IMR-90 (cell line): ENCODE results near the gene ZMYM2. TPM values are rescaled to one million over a fixed set of nuclear protein-coding genes. Genes with fewer than 3 reads are reported as not detected.

ENCODE experiments used
- ATAC-seq: fragments of 200-7000 bp; cut with Tn5 transposase; 2 replicates; pipeline ENCODE4 v1.9.1; 2020; ENCODE audit warnings: low read depth, mild to moderate bottlenecking, moderate library complexity
- BruUV-seq: library from RNA; stranded (reverse); fragments of 400-500 nt; replicated peaks from 2 replicates; lab custom pipeline; 2021; lab: Mats Ljungman, UMichigan
- CTCF ChIA-PET: fragments of 300-600 bp; formaldehyde crosslinking; extraction: SDS; loops from one replicate; lab custom pipeline; 2021; ENCODE audit warnings: antibody characterized with exemption; lab: Yijun Ruan, JAX
- POLR2A ChIA-PET: fragments of 300-600 bp; sonication (Branson Sonifier 250); formaldehyde crosslinking; loops from one replicate; lab custom pipeline; 2022; ENCODE audit warnings: antibody characterized with exemption; ENCODE audit not compliant: unreplicated experiment; lab: Charles Lee
- DNase-seq: peaks from one replicate; pipeline ENCODE4 v3.0.0; 2013
- H2AFZ ChIP-seq: replicated peaks from 2 replicates; pipeline ENCODE3; 2013; ENCODE audit warnings: low read length, mild to moderate bottlenecking; ENCODE audit not compliant: poor library complexity
- H2AK5ac ChIP-seq: 2 replicates; pipeline ENCODE4 v1.6.1; 2013; ENCODE audit warnings: low read depth, low read length, inconsistent platforms
- H2AK9ac ChIP-seq: replicated peaks from 2 replicates; pipeline ENCODE3; 2013; ENCODE audit warnings: mild to moderate bottlenecking, low read depth, low read length, moderate library complexity; ENCODE audit not compliant: poor library complexity
- H2BK120ac ChIP-seq: 2 replicates; pipeline ENCODE4 v1.6.1; 2013; ENCODE audit warnings: low read depth, low read length, inconsistent platforms
- H2BK15ac ChIP-seq: 3 replicates; pipeline ENCODE4 v1.6.1; 2013; ENCODE audit warnings: low read depth, low read length, inconsistent platforms
- H2BK20ac ChIP-seq: 2 replicates; pipeline ENCODE4 v1.6.1; 2013; ENCODE audit warnings: low read depth, mild to moderate bottlenecking, inconsistent platforms, low read length, moderate library complexity
- H2BK5ac ChIP-seq: 2 replicates; pipeline ENCODE4 v1.6.1; 2013; ENCODE audit warnings: mild to moderate bottlenecking, low read depth, low read length, inconsistent platforms; ENCODE audit not compliant: poor library complexity, severe bottlenecking
- H3K14ac ChIP-seq: replicated peaks from 2 replicates; pipeline ENCODE4 v1.6.1; 2013; ENCODE audit warnings: low read depth, low read length, inconsistent platforms
- H3K18ac ChIP-seq: 2 replicates; pipeline ENCODE4 v1.6.1; 2013; ENCODE audit warnings: low read depth, low read length, control low read depth
- H3K23ac ChIP-seq: 2 replicates; pipeline ENCODE4 v1.6.1; 2013; ENCODE audit warnings: low read depth, low read length, inconsistent platforms
- H3K27ac ChIP-seq: 2 replicates; pipeline ENCODE4 v1.5.1; 2013; ENCODE audit warnings: mild to moderate bottlenecking, control low read depth, low read length; ENCODE audit not compliant: insufficient read depth
- H3K27me3 ChIP-seq: 2 replicates; pipeline ENCODE4 v1.6.1; 2013; ENCODE audit warnings: low read length; ENCODE audit not compliant: control insufficient read depth, insufficient read depth
- H3K36me3 ChIP-seq: 2 replicates; pipeline ENCODE4 v1.6.1; 2013; ENCODE audit warnings: low read length, mixed read lengths; ENCODE audit not compliant: control insufficient read depth, insufficient read depth
- H3K4ac ChIP-seq: 2 replicates; pipeline ENCODE4 v1.6.1; 2013; ENCODE audit warnings: low read depth, low read length, inconsistent platforms
- H3K4me1 ChIP-seq: 2 replicates; pipeline ENCODE4 v1.6.1; 2013; ENCODE audit warnings: low read length, mixed read lengths; ENCODE audit not compliant: control insufficient read depth, insufficient read depth
- H3K4me2 ChIP-seq: 2 replicates; pipeline ENCODE4 v1.6.1; 2013; ENCODE audit warnings: low read depth, mild to moderate bottlenecking, control low read depth, low read length, moderate library complexity
- H3K4me3 ChIP-seq: 2 replicates; pipeline ENCODE4 v1.5.1; 2013; ENCODE audit warnings: low read depth, mild to moderate bottlenecking, control low read depth, low read length, moderate library complexity; ENCODE audit not compliant: insufficient read depth
- H3K56ac ChIP-seq: 2 replicates; pipeline ENCODE4 v1.6.1; 2013; ENCODE audit warnings: low read length, inconsistent platforms; ENCODE audit not compliant: insufficient read depth; ENCODE audit errors: extremely low read depth
- H3K79me1 ChIP-seq, 2 experiments: 2 replicates each; pipeline ENCODE4 v1.6.1; 2013; ENCODE audit warnings: low read length in 2 of 2, inconsistent platforms in 1 of 2, low read depth in 1 of 2
- H3K9ac ChIP-seq: 2 replicates; pipeline ENCODE4 v1.6.1; 2013; ENCODE audit warnings: low read depth, low read length, control low read depth
- H3K9me1 ChIP-seq: 2 replicates; pipeline ENCODE4 v1.6.1; 2013; ENCODE audit warnings: low read length, inconsistent platforms; ENCODE audit not compliant: insufficient read depth
- H3K9me3 ChIP-seq: 2 replicates; pipeline ENCODE4 v1.6.1; 2013; ENCODE audit warnings: low read length; ENCODE audit not compliant: control insufficient read depth, insufficient read depth
- H4K20me1 ChIP-seq: 2 replicates; pipeline ENCODE4 v1.6.1; 2013; ENCODE audit warnings: low read length, inconsistent platforms; ENCODE audit not compliant: insufficient read depth
- H4K5ac ChIP-seq: 2 replicates; pipeline ENCODE4 v1.6.1; 2013; ENCODE audit warnings: mild to moderate bottlenecking, low read depth, low read length, control low read depth
- H4K8ac ChIP-seq, 2 experiments: 2 replicates each; pipeline ENCODE4 v1.6.1; 2013; ENCODE audit warnings: low read depth in 2 of 2, low read length in 2 of 2, control low read depth in 1 of 2, inconsistent platforms in 1 of 2
- H4K91ac ChIP-seq: 2 replicates; pipeline ENCODE4 v1.6.1; 2013; ENCODE audit warnings: low read depth, low read length, inconsistent platforms; ENCODE audit not compliant: insufficient read depth
- BHLHE40 ChIP-seq: fragments of 150-350 bp; IDR thresholded peaks from 2 replicates; pipeline ENCODE4 v1.6.1; 2016; ENCODE audit warnings: mild to moderate bottlenecking, low read depth, low read length
- CEBPB ChIP-seq: IDR thresholded peaks from 2 replicates; pipeline ENCODE4 v1.6.1; 2012; ENCODE audit warnings: low read depth, low read length, improper control_type of control experiment
- CHD1 ChIP-seq: IDR thresholded peaks from 2 replicates; pipeline ENCODE4 v1.6.1; 2012; ENCODE audit warnings: low read depth, low read length, improper control_type of control experiment
- FOS ChIP-seq: fragments of 150-350 bp; IDR thresholded peaks from 2 replicates; pipeline ENCODE4 v1.6.1; 2016; ENCODE audit warnings: low read depth, low read length
- MAFK ChIP-seq: IDR thresholded peaks from 2 replicates; pipeline ENCODE4 v1.6.1; 2012; ENCODE audit warnings: low read depth, low read length, improper control_type of control experiment
- MXI1 ChIP-seq: IDR thresholded peaks from 2 replicates; pipeline ENCODE4 v1.6.1; 2012; ENCODE audit warnings: low read depth, mild to moderate bottlenecking, low read length, moderate library complexity, borderline replicate concordance
- NFE2L2 ChIP-seq: fragments of 150-350 bp; IDR thresholded peaks from 2 replicates; pipeline ENCODE4 v1.6.1; 2016; ENCODE audit warnings: low read depth, mild to moderate bottlenecking, low read length
- POLR2A ChIP-seq: IDR thresholded peaks from 2 replicates; pipeline ENCODE4 v1.6.1; 2012; ENCODE audit warnings: mild to moderate bottlenecking, low read depth, low read length
- RCOR1 ChIP-seq: IDR thresholded peaks from 2 replicates; pipeline ENCODE4 v1.6.1; 2012; ENCODE audit warnings: mild to moderate bottlenecking, low read length, improper control_type of control experiment; ENCODE audit not compliant: insufficient replicate concordance
- RFX5 ChIP-seq: IDR thresholded peaks from 2 replicates; pipeline ENCODE4 v1.8.0; 2012; ENCODE audit warnings: low read depth, mild to moderate bottlenecking, low read length, moderate library complexity
- WGBS, 2 experiments: methylation state at CpG; one replicate each; pipeline versions ENCODE4 v1.1.5 to v1.1.7; 2013; ENCODE audit warnings: missing lambda C conversion rate in 2 of 2; ENCODE audit not compliant: insufficient read length in 1 of 2; ENCODE audit errors: extremely low coverage in 2 of 2; 5-methylcytosine and 5-hydroxymethylcytosine counted together
- dilution Hi-C: fragments of 300-500 bp; cut with HindIII; formaldehyde crosslinking; loops from one replicate; pipeline ENCODE4 v1.14.3; 2018; ENCODE audit warnings: low sequenced_read_pairs; ENCODE audit not compliant: unreplicated experiment
- in situ Hi-C: fragments of 300-500 bp; cut with MboI; formaldehyde crosslinking; loops from 3 replicates; pipeline ENCODE4 v1.14.3; 2019; ENCODE audit warnings: low sequenced_read_pairs, inconsistent platforms, mixed read lengths
- intact Hi-C: fragments of 100-400 bp; cut with micrococcal nuclease; formaldehyde crosslinking; loops from 2 replicates; pipeline ENCODE4 v1.10.0; 2022
- polyA plus RNA-seq, 3 experiments: library from polyadenylated mRNA; depleted of rRNA; stranded (reverse); fragments of >200 nt; gene quantifications; 2 replicates each; pipeline ENCODE4 v1.2.3, GENCODE V29; 2012; ENCODE audit warnings: low replicate concordance in 1 of 3
- total RNA-seq: library from RNA; depleted of rRNA; stranded (reverse); fragments of >200 nt; gene quantifications from 2 replicates; pipeline ENCODE4 v1.2.3, GENCODE V29; 2012
- TF ChIP-seq, protein P1 (sequence below): fragments of 150-350 bp; IDR thresholded peaks from 2 replicates; pipeline ENCODE4 v1.6.1; 2016; ENCODE audit warnings: low read depth, mild to moderate bottlenecking, low read length, moderate library complexity, borderline replicate concordance
- TF ChIP-seq, protein P2 (sequence below): conservative IDR thresholded peaks from 2 replicates; pipeline ENCODE4 v1.5.1; 2012; ENCODE audit warnings: mild to moderate bottlenecking, low read depth, low read length, improper control_type of control experiment
- TF ChIP-seq, protein P3 (sequence below): fragments of 150-350 bp; IDR thresholded peaks from 2 replicates; pipeline ENCODE4 v1.6.1; 2017; ENCODE audit warnings: mild to moderate bottlenecking, antibody characterized with exemption, low read length, low read depth

ZMYM2 gene
- total and polyA plus RNA-seq, 2 of the 4 experiments (the other 2 are of a cell fraction) = 15.7 to 51.1 TPM

DNA sequence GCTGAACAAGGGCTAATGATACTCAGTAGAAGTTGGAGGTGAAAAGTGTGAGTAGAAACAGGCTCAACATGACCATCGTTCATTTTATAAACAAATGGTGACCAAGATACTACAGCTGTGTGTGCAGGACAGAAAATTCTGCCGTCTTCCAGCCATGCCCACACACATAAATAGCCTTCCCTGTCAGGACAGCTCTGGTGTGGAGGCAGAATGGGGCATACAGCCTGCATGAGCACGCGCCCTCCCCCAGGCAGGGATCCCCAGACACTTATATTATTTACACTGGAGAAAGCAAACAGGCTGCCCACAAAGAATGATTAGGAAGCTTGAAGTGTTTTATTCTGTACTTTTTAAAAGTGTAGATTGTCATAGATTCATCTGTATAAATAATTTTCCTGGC, 182.0 kb downstream of the ZMYM2 start:
- Histone ChIP-seq H2BK5ac (no peak overlapping the region), H3K23ac (no peak overlapping the region), H3K56ac (no peak overlapping the region), H3K27me3 (peaks cover 17% of the 10 kb centered on the region; the same call in 1 of the 2 replicates), H4K20me1 (no peaks in the 10 kb centered on the region), H3K9ac (no peak overlapping the region), H3K4me2 (no peak overlapping the region), H3K27ac (no peak overlapping the region), H4K5ac (no peak overlapping the region), H2BK20ac (no peak overlapping the region), H3K4me1 (peaks cover 2% of the 10 kb centered on the region; the same call in 1 of the 2 replicates), H3K4me3 (no peak overlapping the region), H2BK120ac (no peak overlapping the region), H3K79me1 (no peaks in the 10 kb centered on the region), H2AFZ (no peak overlapping the region), H3K9me1 (no peaks in the 10 kb centered on the region), H3K36me3 (no peaks in the 10 kb centered on the region; the same call in 1 of the 2 replicates), H4K8ac (no peak overlapping the region), H2AK5ac (no peak overlapping the region), H3K9me3 (no peaks in the 10 kb centered on the region), H2AK9ac (no peak overlapping the region), H2BK15ac (no peak overlapping the region), H3K14ac (no peak overlapping the region), H3K18ac (no peak overlapping the region), H3K4ac (no peak overlapping the region), H4K91ac (no peak overlapping the region)
- dilution Hi-C loops (no loop called here), in situ Hi-C loops (no loop called here), intact Hi-C loops (no loop called here)
- no TSS peak for BruUV-seq
- DNase-seq (no peak), ATAC-seq (peak; percentile 35; the same call in 1 of the 2 replicates)
- ChIA-PET CTCF (no interaction called here), POLR2A (no interaction called here)
- TF ChIP-seq, protein P1, sequence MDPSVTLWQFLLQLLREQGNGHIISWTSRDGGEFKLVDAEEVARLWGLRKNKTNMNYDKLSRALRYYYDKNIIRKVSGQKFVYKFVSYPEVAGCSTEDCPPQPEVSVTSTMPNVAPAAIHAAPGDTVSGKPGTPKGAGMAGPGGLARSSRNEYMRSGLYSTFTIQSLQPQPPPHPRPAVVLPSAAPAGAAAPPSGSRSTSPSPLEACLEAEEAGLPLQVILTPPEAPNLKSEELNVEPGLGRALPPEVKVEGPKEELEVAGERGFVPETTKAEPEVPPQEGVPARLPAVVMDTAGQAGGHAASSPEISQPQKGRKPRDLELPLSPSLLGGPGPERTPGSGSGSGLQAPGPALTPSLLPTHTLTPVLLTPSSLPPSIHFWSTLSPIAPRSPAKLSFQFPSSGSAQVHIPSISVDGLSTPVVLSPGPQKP = no peak
- TF ChIP-seq, protein P2, sequence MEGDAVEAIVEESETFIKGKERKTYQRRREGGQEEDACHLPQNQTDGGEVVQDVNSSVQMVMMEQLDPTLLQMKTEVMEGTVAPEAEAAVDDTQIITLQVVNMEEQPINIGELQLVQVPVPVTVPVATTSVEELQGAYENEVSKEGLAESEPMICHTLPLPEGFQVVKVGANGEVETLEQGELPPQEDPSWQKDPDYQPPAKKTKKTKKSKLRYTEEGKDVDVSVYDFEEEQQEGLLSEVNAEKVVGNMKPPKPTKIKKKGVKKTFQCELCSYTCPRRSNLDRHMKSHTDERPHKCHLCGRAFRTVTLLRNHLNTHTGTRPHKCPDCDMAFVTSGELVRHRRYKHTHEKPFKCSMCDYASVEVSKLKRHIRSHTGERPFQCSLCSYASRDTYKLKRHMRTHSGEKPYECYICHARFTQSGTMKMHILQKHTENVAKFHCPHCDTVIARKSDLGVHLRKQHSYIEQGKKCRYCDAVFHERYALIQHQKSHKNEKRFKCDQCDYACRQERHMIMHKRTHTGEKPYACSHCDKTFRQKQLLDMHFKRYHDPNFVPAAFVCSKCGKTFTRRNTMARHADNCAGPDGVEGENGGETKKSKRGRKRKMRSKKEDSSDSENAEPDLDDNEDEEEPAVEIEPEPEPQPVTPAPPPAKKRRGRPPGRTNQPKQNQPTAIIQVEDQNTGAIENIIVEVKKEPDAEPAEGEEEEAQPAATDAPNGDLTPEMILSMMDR = no peak
- no peak for TF ChIP-seq MXI1
- TF ChIP-seq FOS = no peak
- TF ChIP-seq, protein P3, sequence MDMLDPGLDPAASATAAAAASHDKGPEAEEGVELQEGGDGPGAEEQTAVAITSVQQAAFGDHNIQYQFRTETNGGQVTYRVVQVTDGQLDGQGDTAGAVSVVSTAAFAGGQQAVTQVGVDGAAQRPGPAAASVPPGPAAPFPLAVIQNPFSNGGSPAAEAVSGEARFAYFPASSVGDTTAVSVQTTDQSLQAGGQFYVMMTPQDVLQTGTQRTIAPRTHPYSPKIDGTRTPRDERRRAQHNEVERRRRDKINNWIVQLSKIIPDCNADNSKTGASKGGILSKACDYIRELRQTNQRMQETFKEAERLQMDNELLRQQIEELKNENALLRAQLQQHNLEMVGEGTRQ = no peak
- no peak for TF ChIP-seq CEBPB
- no peak for TF ChIP-seq BHLHE40
- TF ChIP-seq RFX5 = no peak
- TF ChIP-seq NFE2L2 = no peak
- TF ChIP-seq POLR2A = no peak
- no peak for TF ChIP-seq MAFK
- no peak for TF ChIP-seq RCOR1
- no peak for TF ChIP-seq CHD1
- WGBS, 2 experiments = 0% methylated on average over 2 of the region's 4 CpGs; no CpG with 5 or more reads in 1 of the 2 experiments
